CD4-positive, alpha-beta memory T cell (primary cell): ENCODE results near the gene PSME4. TPM values are rescaled to one million over a fixed set of nuclear protein-coding genes. Genes with fewer than 3 reads are reported as not detected.

ENCODE experiments used
- CTCF ChIA-PET: fragments of 350-600 bp; sonication (Branson Sonifier 250); formaldehyde crosslinking; loops from one replicate; lab custom pipeline; 2021; ENCODE audit warnings: inconsistent platforms; ENCODE audit not compliant: partially characterized antibody; lab: Charles Lee
- POLR2A ChIA-PET: fragments of 350-600 bp; sonication (Branson Sonifier 250); formaldehyde crosslinking; loops from one replicate; lab custom pipeline; 2021; ENCODE audit not compliant: partially characterized antibody; lab: Charles Lee
- DNase-seq, 5 donors: peaks; one replicate each; pipeline versions ENCODE4 v3.0.0 to v3.0.0-alpha.2; 2020 to 2022; ENCODE audit warnings: mixed read lengths in 1 of 5
- H3K27ac ChIP-seq: one replicate; pipeline ENCODE4 v1.7.0; 2013; ENCODE audit warnings: low read depth, low read length
- H3K27me3 ChIP-seq: 2 replicates; pipeline ENCODE4 v1.7.0; 2013; ENCODE audit warnings: mild to moderate bottlenecking, low read length, moderate library complexity; ENCODE audit not compliant: insufficient read depth
- H3K36me3 ChIP-seq: 2 replicates; pipeline ENCODE4 v1.7.0; 2013; ENCODE audit warnings: mild to moderate bottlenecking, low read length, moderate library complexity; ENCODE audit not compliant: insufficient read depth
- H3K4me1 ChIP-seq: 2 replicates; pipeline ENCODE4 v1.7.0; 2013; ENCODE audit warnings: mild to moderate bottlenecking, low read length, moderate library complexity; ENCODE audit not compliant: insufficient read depth
- H3K4me3 ChIP-seq, 2 donors: one replicate each; pipeline ENCODE4 v1.7.0; 2013; ENCODE audit warnings: low read length in 2 of 2, mild to moderate bottlenecking in 1 of 2
- H3K9me3 ChIP-seq, 2 donors: one replicate each; pipeline ENCODE4 v1.7.0; 2013; ENCODE audit warnings: low read length in 2 of 2, control low read depth in 1 of 2; ENCODE audit not compliant: control insufficient read depth in 1 of 2
- H3K27ac Mint-ChIP-seq, 7 donors: one replicate each; pipeline ENCODE4 v1.8.0; 2020 to 2021; ENCODE audit warnings: mixed read lengths in 7 of 7, mild to moderate bottlenecking in 6 of 7, inconsistent platforms in 3 of 7, moderate library complexity in 3 of 7
- H3K27me3 Mint-ChIP-seq, 2 donors: one replicate each; pipeline ENCODE4 v1.8.0; 2020 to 2021; ENCODE audit warnings: mixed read lengths in 2 of 2
- H3K36me3 Mint-ChIP-seq, 2 donors: one replicate each; pipeline ENCODE4 v1.8.0; 2020 to 2021; ENCODE audit warnings: mixed read lengths in 2 of 2, inconsistent platforms in 1 of 2, mild to moderate bottlenecking in 1 of 2
- H3K4me1 Mint-ChIP-seq, 4 donors: one replicate each; pipeline ENCODE4 v1.8.0; 2020 to 2021; ENCODE audit warnings: mixed read lengths in 4 of 4, mild to moderate bottlenecking in 1 of 4
- H3K4me3 Mint-ChIP-seq, 8 donors: one replicate each; pipeline ENCODE4 v1.8.0; 2020 to 2021; ENCODE audit warnings: mixed read lengths in 8 of 8, mild to moderate bottlenecking in 7 of 8, moderate library complexity in 6 of 8, inconsistent platforms in 3 of 8
- H3K9me3 Mint-ChIP-seq, 8 donors: one replicate each; pipeline ENCODE4 v1.8.0; 2020 to 2021; ENCODE audit warnings: mixed read lengths in 8 of 8, mild to moderate bottlenecking in 5 of 8, inconsistent platforms in 3 of 8, moderate library complexity in 1 of 8
- intact Hi-C: fragments of 100-400 bp; cut with micrococcal nuclease; formaldehyde crosslinking; loops from one replicate; pipeline ENCODE4 v1.15.1; 2023
- polyA plus RNA-seq, 2 donors: library from polyadenylated mRNA; unstranded; fragments of 300-500 nt; fragmentation: Illumina TruSeq; gene quantifications; one replicate each; pipeline ENCODE4 v1.2.3, GENCODE V29; 2021
- total RNA-seq, 2 experiments: library from RNA; stranded (reverse); gene quantifications; one replicate each; pipeline ENCODE4 v1.2.3, GENCODE V29; 2021

The PSME4 gene
- total and polyA plus RNA-seq, 4 experiments from 2014 or later, result 2.3 to 49.9 (median 25.0) TPM

GRCh38 chr2:53896864-53897263, 73.9 kb downstream of the PSME4 start:
- H3K4me3 Mint-ChIP-seq, result no peak overlapping the region
- no peaks in the 10 kb centered on the region for H3K9me3 Mint-ChIP-seq
- H3K27ac Mint-ChIP-seq, result no peak overlapping the region
- Histone ChIP-seq H3K36me3 (peaks cover 66% of the 10 kb centered on the region), H3K27ac (no peak overlapping the region), H3K4me1 (no peaks in the 10 kb centered on the region), H3K9me3 (no peaks in the 10 kb centered on the region), H3K27me3 (no peaks in the 10 kb centered on the region), H3K4me3 (no peak overlapping the region)
- no peak for DNase-seq
- peaks cover 55 to 81% of the 10 kb centered on the region in 2 donors for H3K36me3 Mint-ChIP-seq
- POLR2A ChIA-PET, result no interaction called here
- H3K4me1 Mint-ChIP-seq, result peaks cover 0 to 4% (median under 1%) of the 10 kb centered on the region in 4 donors
- CTCF ChIA-PET, result no interaction called here
- intact Hi-C loops, result no loop called here
- no peaks in the 10 kb centered on the region for H3K27me3 Mint-ChIP-seq

- H3K36me3 Mint-ChIP-seq, result peaks cover 60 to 86% of the 10 kb centered on the region in 2 donors
- H3K9me3 Mint-ChIP-seq, result no peaks in the 10 kb centered on the region
- H3K4me3 ChIP-seq, result no peak overlapping the region
- intact Hi-C loops, result no loop called here
- ChIA-PET CTCF (no interaction called here), POLR2A (no interaction called here)
- H3K4me1 ChIP-seq, result no peaks in the 10 kb centered on the region
- no peak overlapping the region for H3K4me3 Mint-ChIP-seq
- H3K36me3 ChIP-seq, result peaks cover 65% of the 10 kb centered on the region
- H3K27ac Mint-ChIP-seq, result peak overlapping the region in 2 of 7 donors; percentile 5 to 40
- no peaks in the 10 kb centered on the region for H3K9me3 ChIP-seq
- peaks cover 0 to 3% (median 1%) of the 10 kb centered on the region in 4 donors for H3K4me1 Mint-ChIP-seq
- DNase-seq, result no peak
- no peaks in the 10 kb centered on the region for H3K27me3 ChIP-seq
- H3K27me3 Mint-ChIP-seq, result no peaks in the 10 kb centered on the region
- no peak overlapping the region for H3K27ac ChIP-seq
These were observed 84.2 kb downstream of the PSME4 start for GRCh38 chr2:53886406-53887280.

- POLR2A ChIA-PET, result no interaction called here
These were observed 85.9 kb downstream of the PSME4 start for GRCh38 chr2:53884883-53885282.

GRCh38 chr2:53881986-53882385, 88.8 kb downstream of the PSME4 start:
- Histone ChIP-seq H3K9me3 (no peaks in the 10 kb centered on the region), H3K4me1 (no peaks in the 10 kb centered on the region), H3K36me3 (peaks cover 40% of the 10 kb centered on the region), H3K27me3 (no peaks in the 10 kb centered on the region), H3K27ac (no peak overlapping the region), H3K4me3 (no peak overlapping the region)
- H3K4me3 Mint-ChIP-seq, result no peak overlapping the region
- intact Hi-C loops, result no loop called here
- ChIA-PET POLR2A (no interaction called here), CTCF (no interaction called here)
- H3K36me3 Mint-ChIP-seq, result peaks cover 60 to 77% of the 10 kb centered on the region in 2 donors
- peaks cover 0 to 3% (median 1%) of the 10 kb centered on the region in 4 donors for H3K4me1 Mint-ChIP-seq
- no peak for DNase-seq
- no peaks in the 10 kb centered on the region for H3K9me3 Mint-ChIP-seq
- peak overlapping the region in 1 of 7 donors; percentile 48 for H3K27ac Mint-ChIP-seq
- H3K27me3 Mint-ChIP-seq, result no peaks in the 10 kb centered on the region

More at GRCh38 chr2:53884883-53885282, 85.9 kb downstream of the PSME4 start:
- Histone ChIP-seq H3K4me3 (no peak overlapping the region), H3K27ac (no peak overlapping the region), H3K27me3 (no peaks in the 10 kb centered on the region), H3K9me3 (no peaks in the 10 kb centered on the region), H3K36me3 (peaks cover 60% of the 10 kb centered on the region), H3K4me1 (no peaks in the 10 kb centered on the region)
- Mint-ChIP-seq H3K4me1 (peaks cover 0 to 4% (median 1%) of the 10 kb centered on the region in 4 donors), H3K27me3 (no peaks in the 10 kb centered on the region), H3K27ac (peak overlapping the region in 1 of 7 donors; percentile 21), H3K4me3 (no peak overlapping the region), H3K9me3 (no peaks in the 10 kb centered on the region), H3K36me3 (peaks cover 63 to 82% of the 10 kb centered on the region in 2 donors)
- DNase-seq, result no peak
- CTCF ChIA-PET, result no interaction called here
- intact Hi-C loops, result no loop called here

- Histone ChIP-seq H3K9me3 (no peaks in the 10 kb centered on the region), H3K36me3 (peaks cover 34% of the 10 kb centered on the region), H3K27ac (no peak overlapping the region), H3K4me1 (no peaks in the 10 kb centered on the region), H3K4me3 (no peak overlapping the region), H3K27me3 (no peaks in the 10 kb centered on the region)
- no peak overlapping the region for H3K4me3 Mint-ChIP-seq
- ChIA-PET CTCF (no interaction called here), POLR2A (no interaction called here)
- H3K36me3 Mint-ChIP-seq, result peaks cover 56 to 71% of the 10 kb centered on the region in 2 donors
- no peak overlapping the region for H3K27ac Mint-ChIP-seq
- no peaks in the 10 kb centered on the region for H3K27me3 Mint-ChIP-seq
- intact Hi-C loops, result no loop called here
- H3K9me3 Mint-ChIP-seq, result no peaks in the 10 kb centered on the region
- DNase-seq, result no peak
- peaks cover 0 to 3% (median 0%) of the 10 kb centered on the region in 4 donors for H3K4me1 Mint-ChIP-seq
These were observed 89.4 kb downstream of the PSME4 start for GRCh38 chr2:53881360-53881759.

- Histone ChIP-seq H3K36me3 (peaks cover 29% of the 10 kb centered on the region), H3K27ac (no peak overlapping the region), H3K4me3 (no peak overlapping the region), H3K27me3 (no peaks in the 10 kb centered on the region), H3K9me3 (no peaks in the 10 kb centered on the region), H3K4me1 (no peaks in the 10 kb centered on the region)
- H3K4me3 Mint-ChIP-seq, result no peak overlapping the region
- intact Hi-C loops, result no loop called here
- peaks cover 0 to 3% (median 0%) of the 10 kb centered on the region in 4 donors for H3K4me1 Mint-ChIP-seq
- ChIA-PET POLR2A (no interaction called here), CTCF (no interaction called here)
- H3K9me3 Mint-ChIP-seq, result no peaks in the 10 kb centered on the region
- peak overlapping the region in 1 of 7 donors; percentile 10 for H3K27ac Mint-ChIP-seq
- peaks cover 60 to 71% of the 10 kb centered on the region in 2 donors for H3K36me3 Mint-ChIP-seq
- DNase-seq, result no peak
- H3K27me3 Mint-ChIP-seq, result no peaks in the 10 kb centered on the region
These were observed 90.0 kb downstream of the PSME4 start for GRCh38 chr2:53880756-53881155.

GRCh38 chr2:53877556-53877955, 93.2 kb downstream of the PSME4 start:
- no peak overlapping the region for H3K27ac ChIP-seq
- no peaks in the 10 kb centered on the region for H3K27me3 ChIP-seq
- CTCF ChIA-PET, result no interaction called here
- H3K9me3 ChIP-seq, result no peaks in the 10 kb centered on the region
- Mint-ChIP-seq H3K27me3 (no peaks in the 10 kb centered on the region), H3K9me3 (no peaks in the 10 kb centered on the region), H3K27ac (no peak overlapping the region), H3K4me1 (peaks cover 0 to 2% (median 0%) of the 10 kb centered on the region in 4 donors), H3K36me3 (peaks cover 49 to 69% of the 10 kb centered on the region in 2 donors), H3K4me3 (no peak overlapping the region)
- no peak overlapping the region for H3K4me3 ChIP-seq
- no peaks in the 10 kb centered on the region for H3K4me1 ChIP-seq
- intact Hi-C loops, result no loop called here
- peaks cover 22% of the 10 kb centered on the region for H3K36me3 ChIP-seq
- no peak for DNase-seq
- POLR2A ChIA-PET, result no interaction called here
